K562 (cell line): Measurements from ENCODE around the gene BHMT2. TPM values are rescaled to one million over a fixed set of nuclear protein-coding genes. Genes with fewer than 3 reads are reported as not detected.

Experiments used
- ATAC-seq: fragments of 200-7000 bp; cut with Tn5 transposase; 3 replicates; pipeline ENCODE4 v1.9.1; 2020; ENCODE audit warnings: moderate library complexity
- BruUV-seq: library from RNA; stranded (reverse); fragments of 400-500 nt; replicated peaks from 2 replicates; lab custom pipeline; 2021; lab: Mats Ljungman, UMichigan
- CTCF ChIA-PET: fragments of 300-600 bp; formaldehyde crosslinking; extraction: SDS; loops from one replicate; lab custom pipeline; 2021; ENCODE audit warnings: low intra/inter-chr PET ratio; lab: Yijun Ruan, JAX
- POLR2A ChIA-PET: fragments of 300-600, 350-650 bp; sonication (Branson Sonifier 250); formaldehyde crosslinking; extraction: SDS; loops from one replicate; lab custom pipeline; 2021; ENCODE audit warnings: antibody characterized with exemption, inconsistent platforms; lab: Yijun Ruan, JAX
- DNase-seq, 4 experiments: peaks; one replicate each; pipeline versions ENCODE4 v3.0.0 to v3.0.0-alpha.2; 2011 to 2018; ENCODE audit warnings: low spot score in 3 of 4, mixed read lengths in 3 of 4; ENCODE audit errors: extremely low read depth in 1 of 4
- FAIRE-seq: peaks from 2 replicates; lab custom pipeline; 2011; peaks lifted over from hg19 to GRCh38; lab: Jason Lieb, UNC
- H2AFZ ChIP-seq: 2 replicates; pipeline ENCODE4 v1.6.0; 2011; ENCODE audit warnings: low read depth, low read length, control low read depth, inconsistent platforms
- H3K27ac ChIP-seq: fragments of 200-600 bp; 3 replicates; pipeline ENCODE4 v1.8.0; 2011; ENCODE audit warnings: low read depth, mild to moderate bottlenecking, control low read depth, inconsistent platforms, low read length, moderate library complexity, mixed read lengths; ENCODE audit errors: extremely low read depth
- H3K27me3 ChIP-seq, 2 experiments: fragments of 300-600 bp in 1 of 2; 2 replicates in 1 of 2; 3 replicates in 1 of 2; pipeline versions ENCODE4 v1.6.0 to v1.8.0; 2011; ENCODE audit warnings: inconsistent platforms in 2 of 2, low read length in 2 of 2, mild to moderate bottlenecking in 1 of 2, mixed read lengths in 1 of 2, moderate library complexity in 1 of 2; ENCODE audit not compliant: control insufficient read depth in 2 of 2, insufficient read depth in 2 of 2
- H3K36me3 ChIP-seq: fragments of 300-600 bp; 3 replicates; pipeline ENCODE4 v1.8.0; 2011; ENCODE audit warnings: mild to moderate bottlenecking, low read length, inconsistent platforms; ENCODE audit not compliant: control insufficient read depth, insufficient read depth
- H3K4me1 ChIP-seq, 2 experiments: fragments of 200-600 bp in 1 of 2; replicated peaks in 1 of 2; 2 replicates in 1 of 2; 3 replicates in 1 of 2; pipeline versions ENCODE4 v1.5.1 to v1.8.0; 2011; ENCODE audit warnings: inconsistent platforms in 2 of 2, low read length in 2 of 2, mild to moderate bottlenecking in 1 of 2, mixed read lengths in 1 of 2, moderate library complexity in 1 of 2; ENCODE audit not compliant: control insufficient read depth in 2 of 2, insufficient read depth in 2 of 2
- H3K4me2 ChIP-seq: 2 replicates; pipeline ENCODE4 v1.6.1; 2011; ENCODE audit warnings: low read length, control low read depth, inconsistent platforms, mixed read lengths; ENCODE audit not compliant: insufficient read depth
- H3K4me3 ChIP-seq: fragments of 200-600 bp; sonication (generic), shearing (Covaris generic); 2 replicates; pipeline ENCODE4 v1.5.1; 2016; ENCODE audit warnings: control low read depth, inconsistent platforms
- H3K79me2 ChIP-seq: fragments of 200-600 bp; 3 replicates; pipeline ENCODE4 v1.8.0; 2011; ENCODE audit warnings: low read length, inconsistent platforms; ENCODE audit not compliant: control insufficient read depth, insufficient read depth
- H3K9ac ChIP-seq, 2 experiments: 2 replicates each; pipeline versions ENCODE4 v1.6.0 to v1.6.1; 2011; ENCODE audit warnings: low read depth in 2 of 2, low read length in 2 of 2, control low read depth in 1 of 2, inconsistent platforms in 1 of 2, mild to moderate bottlenecking in 1 of 2, mixed read lengths in 1 of 2; ENCODE audit not compliant: insufficient read depth in 1 of 2
- H3K9me1 ChIP-seq: one replicate; pipeline ENCODE4 v1.6.0; 2011; ENCODE audit warnings: inconsistent platforms, mild to moderate bottlenecking, low read length, moderate library complexity; ENCODE audit not compliant: control insufficient read depth, insufficient read depth
- H3K9me3 ChIP-seq: replicated peaks from 2 replicates; pipeline ENCODE4 v1.5.1; 2011; ENCODE audit warnings: low read depth, low read length, inconsistent platforms; ENCODE audit not compliant: control insufficient read depth, insufficient read depth
- H4K20me1 ChIP-seq: replicated peaks from 2 replicates; pipeline ENCODE4 v1.6.1; 2011; ENCODE audit warnings: low read length, inconsistent platforms, mixed read lengths; ENCODE audit not compliant: control insufficient read depth, insufficient read depth
- FOXM1 ChIP-seq, 2 experiments: fragments of 450-650 bp in 1 of 2; sonication (generic) in 1 of 2; formaldehyde crosslinking in 1 of 2; IDR thresholded peaks; 2 replicates each; pipeline versions ENCODE4 v1.6.1 to v1.9.0; 2017 to 2022; ENCODE audit warnings: low read depth in 2 of 2, mild to moderate bottlenecking in 2 of 2, missing genetic modification reagents in 1 of 2, moderate library complexity in 1 of 2
- TGIF2 ChIP-seq: sonication (generic); formaldehyde crosslinking; IDR thresholded peaks from 2 replicates; pipeline ENCODE4 v1.8.1; 2022; ENCODE audit warnings: mild to moderate bottlenecking, missing genetic modification reagents, moderate library complexity
- ZNF431 ChIP-seq: sonication (generic); formaldehyde crosslinking; IDR thresholded peaks from 2 replicates; pipeline ENCODE4 v1.8.0; 2022; ENCODE audit warnings: mild to moderate bottlenecking, missing genetic modification reagents
- WGBS: fragments of 100-300 bp; shearing (Covaris generic); methylation state at CpG from one replicate; pipeline ENCODE4 v1.1.6; 2016; ENCODE audit warnings: low coverage, mixed read lengths; ENCODE audit not compliant: insufficient coverage; ENCODE audit errors: missing lambda C conversion rate; 5-methylcytosine and 5-hydroxymethylcytosine counted together
- in situ Hi-C: fragments of 300-500 bp; cut with MboI; formaldehyde crosslinking; loops from 4 replicates; pipeline ENCODE4 v1.15.0; 2018; ENCODE audit warnings: inconsistent platforms, mixed read lengths
- intact Hi-C: fragments of 100-400 bp; cut with micrococcal nuclease; formaldehyde crosslinking; loops from 2 replicates; pipeline ENCODE4 v1.14.2; 2022
- polyA plus RNA-seq, 8 experiments: library from polyadenylated mRNA; depleted of rRNA in 4 of 8; stranded (reverse) in 5 of 8; unstranded in 3 of 8; fragments of >200 nt; fragmentation: Nextera tagmentation in 2 of 8; fragmentation: Illumina TruSeq in 1 of 8; extraction: Ambion mirVana in 2 of 8; extraction: Trizol in 1 of 8; gene quantifications; 2 replicates each; pipeline versions ENCODE4 v1.2.1 to v1.2.3, GENCODE V29; 2011 to 2014; ENCODE audit warnings: inconsistent platforms in 1 of 8, missing spikeins in 1 of 8
- total RNA-seq, 7 experiments: library from RNA; depleted of rRNA in 6 of 7; stranded (reverse); fragments of >200 nt in 6 of 7; fragmentation: Illumina TruSeq in 2 of 7; extraction: Trizol in 2 of 7; gene quantifications; 2 replicates each; pipeline versions ENCODE4 v1.2.1 to v1.2.3, GENCODE V29; 2011 to 2021; ENCODE audit warnings: low replicate concordance in 1 of 7

The BHMT2 gene
- total and polyA plus RNA-seq, 9 of the 15 experiments (the other 6 are each of a cell fraction or from before 2014, with no cell fraction given) = not detected

- Histone ChIP-seq H3K27me3 (peaks cover 11 to 22% of the 10 kb centered on the region in 2 experiments; a peak in 4 of 5 replicates), H3K4me2 (no peak overlapping the region), H3K36me3 (no peaks in the 10 kb centered on the region), H3K4me1 (no peaks in the 10 kb centered on the region), H4K20me1 (no peaks in the 10 kb centered on the region), H3K27ac (no peak overlapping the region), H3K9ac (no peak overlapping the region), H3K9me3 (no peaks in the 10 kb centered on the region), H2AFZ (no peak overlapping the region), H3K9me1 (no peaks in the 10 kb centered on the region), H3K79me2 (no peaks in the 10 kb centered on the region), H3K4me3 (no peak overlapping the region)
- no TSS peak for BruUV-seq
- 0% methylated on average over 2 of the region's 2 CpGs for WGBS
- no peak for TF ChIP-seq TGIF2
- TF ChIP-seq FOXM1 (IDR thresholded peaks at IDR 0.05; ENCODE audit: low read depth) = no peak
- TF ChIP-seq FOXM1 (CRISPR knock-in tag; IDR thresholded peaks at IDR 0.05; ENCODE audit: low read depth) = no peak
- ChIA-PET POLR2A (no interaction called here), CTCF (interaction anchor here (0.6 kb wide), 1 partner anchor 338 kb away, joined by 3 read pairs; no protein-coding TSS in a partner anchor)
- in situ Hi-C loops (no loop called here), intact Hi-C loops (no loop called here)
- FAIRE-seq (no peak), ATAC-seq (no peak), DNase-seq (no peak)
Measured at GRCh38 chr5:79080804-79081203, 11.2 kb downstream of the BHMT2 start.

DNA sequence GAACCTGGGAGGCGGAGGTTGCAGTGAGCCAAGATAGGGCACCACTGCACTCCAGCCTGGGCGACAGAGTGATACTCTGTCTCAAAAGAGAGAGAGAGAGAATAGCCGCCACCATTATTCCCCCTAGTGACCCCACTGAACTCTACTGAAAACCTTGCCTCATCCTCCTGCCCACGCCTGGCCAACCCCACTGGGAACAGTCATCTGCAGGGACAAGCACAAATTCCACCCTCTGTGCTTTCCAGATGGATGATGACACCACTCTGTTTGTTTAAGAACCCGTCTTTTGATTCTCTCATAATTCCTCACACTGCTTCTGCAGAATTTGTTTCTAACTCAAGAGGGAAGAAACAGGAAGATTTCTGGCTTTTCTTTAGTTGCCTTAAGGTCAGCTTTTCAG is 12.2 kb downstream of the BHMT2 start:
- no peak for ATAC-seq
- no peaks in the 10 kb centered on the region for H3K4me1 ChIP-seq
- H2AFZ ChIP-seq = no peak overlapping the region
- no peak for FAIRE-seq
- ChIA-PET CTCF (no interaction called here), POLR2A (no interaction called here)
- H3K79me2 ChIP-seq = no peaks in the 10 kb centered on the region
- no peak for TF ChIP-seq ZNF431 (CRISPR knock-in tag)
- no peaks in the 10 kb centered on the region for H3K36me3 ChIP-seq
- no peaks in the 10 kb centered on the region for H3K9me1 ChIP-seq
- no peak overlapping the region for H3K4me3 ChIP-seq
- no peaks in the 10 kb centered on the region for H3K9me3 ChIP-seq
- H3K4me2 ChIP-seq = no peak overlapping the region
- no peak overlapping the region for H3K27ac ChIP-seq
- 5% methylated on average over 5 of the region's 5 CpGs for WGBS
- H3K27me3 ChIP-seq = peaks cover 18 to 27% of the 10 kb centered on the region in 2 experiments
- intact Hi-C loops (no loop called here), in situ Hi-C loops (no loop called here)
- no TSS peak for BruUV-seq
- H4K20me1 ChIP-seq = no peaks in the 10 kb centered on the region
- DNase-seq = no peak
- no peak overlapping the region for H3K9ac ChIP-seq
